Stimulated activated CD8-positive, alpha-beta memory T cell treated with anti-CD3 and anti-CD28 coated beads, Interleukin-4, amount 100 ng/mL, for 48 hours (primary cell): ENCODE data around the gene SIGLECL1.

Experiments used
- DNase-seq: peaks from one replicate; pipeline ENCODE4 v3.0.0-alpha.2; 2020

Gene SIGLECL1

DNA sequence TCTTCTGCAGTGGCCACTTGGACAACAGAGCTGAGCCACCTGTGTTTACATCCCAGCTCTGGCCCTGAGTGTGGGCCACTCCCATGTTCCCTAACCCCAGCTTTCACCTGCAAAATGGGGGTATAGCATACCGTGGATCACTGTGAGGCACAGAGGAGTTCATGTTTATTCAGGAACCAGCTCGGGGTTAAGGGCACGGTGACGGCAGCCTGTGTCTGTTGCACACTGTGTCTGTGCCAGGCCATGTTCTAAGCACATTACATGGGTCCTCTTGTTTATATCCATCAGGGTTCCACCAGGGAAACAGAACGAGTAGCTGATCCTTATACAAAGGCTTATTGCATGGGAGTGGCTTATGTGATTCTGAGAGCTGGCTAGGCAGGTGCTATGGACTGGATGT, 46.5 kb downstream of the SIGLECL1 start:
- no peak for DNase-seq

DNA sequence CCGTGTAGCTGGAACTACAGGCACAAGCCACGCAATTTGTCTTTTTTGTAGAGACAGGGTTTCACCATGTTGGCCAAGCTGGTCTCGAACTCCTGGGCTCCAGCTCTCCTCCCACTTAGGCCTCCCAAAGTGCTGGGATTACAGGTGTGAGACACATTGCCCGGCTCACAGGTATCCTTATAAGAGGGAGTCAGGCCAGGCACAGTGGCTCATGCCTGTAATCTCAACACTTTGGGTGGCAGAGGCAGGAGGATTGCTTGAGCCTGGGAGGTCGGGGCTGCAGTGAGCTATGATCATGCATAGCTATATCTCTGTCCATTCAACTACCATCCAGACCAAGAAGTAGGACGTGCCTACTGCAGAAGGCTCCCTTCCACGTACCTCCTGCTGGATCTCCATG, 50.4 kb downstream of the SIGLECL1 start:
- DNase-seq: no peak

DNA sequence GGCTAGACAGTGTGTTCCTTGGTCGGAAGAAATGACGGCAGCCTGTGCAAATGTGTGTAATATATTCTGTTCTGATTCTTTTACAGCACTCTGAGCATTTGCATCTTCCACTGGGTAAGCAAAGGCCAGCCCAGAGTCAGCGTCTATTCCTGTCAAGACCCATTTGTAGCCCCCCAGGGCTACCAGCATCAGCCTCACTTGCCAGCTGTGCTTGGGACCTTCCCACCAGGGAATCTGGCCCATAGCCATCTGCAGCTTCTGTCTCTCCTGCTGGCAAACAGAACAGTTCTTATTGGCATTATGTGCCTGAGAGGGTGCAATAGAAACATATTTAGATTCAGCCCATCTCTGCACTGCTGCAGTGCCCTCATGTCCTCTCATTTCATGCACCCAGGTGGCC, 54.6 kb downstream of the SIGLECL1 start:
- DNase-seq: no peak

DNA sequence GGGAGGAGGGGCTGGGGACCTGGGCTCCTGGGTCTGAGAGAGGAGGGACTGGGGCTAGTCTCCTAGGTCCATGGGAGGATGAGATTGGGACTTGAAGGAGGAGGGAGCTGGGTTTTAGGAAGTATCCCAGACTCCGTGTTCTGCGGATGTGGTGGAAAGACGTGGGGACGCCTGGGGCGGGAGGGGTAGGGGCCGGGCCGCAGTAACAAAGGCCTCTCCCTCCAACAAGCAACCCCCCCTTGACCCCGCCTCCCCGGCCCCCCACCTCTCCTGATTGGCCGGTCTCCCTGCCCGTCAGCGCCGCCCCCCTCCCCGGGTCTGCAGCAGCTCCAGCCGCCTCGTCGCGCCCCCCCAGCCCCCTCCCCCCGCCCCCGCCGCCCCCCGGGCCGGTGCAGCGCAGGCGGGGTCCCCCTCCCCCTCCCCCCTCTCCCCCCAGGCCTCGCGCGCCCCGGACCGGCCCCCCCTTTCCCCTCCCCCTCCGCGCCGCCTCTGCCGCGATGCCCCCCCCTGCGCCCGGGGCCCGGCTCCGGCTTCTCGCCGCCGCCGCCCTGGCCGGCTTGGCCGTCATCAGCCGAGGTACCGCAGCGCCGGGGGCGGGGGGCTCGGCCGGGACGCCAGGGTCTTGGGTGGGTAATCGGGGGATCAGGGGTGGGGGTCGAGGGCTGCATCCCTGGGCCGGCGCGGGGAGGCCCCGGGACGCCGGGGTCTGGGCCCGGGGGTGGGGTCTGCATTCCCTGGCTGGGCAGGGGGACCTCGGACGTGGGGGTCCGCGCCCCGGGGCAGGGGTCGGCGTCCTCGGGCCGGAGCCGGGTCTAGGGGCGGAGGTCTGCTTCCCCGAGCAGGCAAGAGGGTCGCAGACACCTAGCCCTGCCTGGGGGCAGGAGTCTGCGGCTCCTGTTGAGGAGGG, 60.7 kb downstream of the SIGLECL1 start, which contains the start of gene IGLON5:
Gene IGLON5, plus strand, starts transcription at position 294 of the 907 bp plus-strand sequence. Its CDS starts 204 bp downstream, at position 498.
- no peak for DNase-seq

DNA sequence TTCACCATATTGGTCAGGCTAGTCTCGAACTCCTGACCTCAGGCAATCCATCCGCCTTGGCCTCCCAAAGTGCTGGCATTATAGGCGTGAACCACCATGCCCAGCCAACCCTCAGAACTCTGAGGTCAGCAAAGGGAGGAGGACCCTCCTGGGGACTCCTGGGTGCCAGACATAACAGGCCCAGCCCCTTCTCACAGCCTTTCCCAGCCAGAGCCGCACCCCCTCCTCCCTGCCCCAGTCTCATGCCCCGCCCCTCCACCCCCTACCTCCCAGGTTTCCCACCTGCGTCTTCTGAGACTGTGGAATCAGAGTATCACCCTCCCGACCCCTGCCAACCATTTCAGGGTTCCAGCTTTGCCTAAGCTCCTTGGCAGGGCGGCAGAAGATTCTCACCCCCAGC, 65.8 kb downstream of the SIGLECL1 start:
- DNase-seq: no peak

DNA sequence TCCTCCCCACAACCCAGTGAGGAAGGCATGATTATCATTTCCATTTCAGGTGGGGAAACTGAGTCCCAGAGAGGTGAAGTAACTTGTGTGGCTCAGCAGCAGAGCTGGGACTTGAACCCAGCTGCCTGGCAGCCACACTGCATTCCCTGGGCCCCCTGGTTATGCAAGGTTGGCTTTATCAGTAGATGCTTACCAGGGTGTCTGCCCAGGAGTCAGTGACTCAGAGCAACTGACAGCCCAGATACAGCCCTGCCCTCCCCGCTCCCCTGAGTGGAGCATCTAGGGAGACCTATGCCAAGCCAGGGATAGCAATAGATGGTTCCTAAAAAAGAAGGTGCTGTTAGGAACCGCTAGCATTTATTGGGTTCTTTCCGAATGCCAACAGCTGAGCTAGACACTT, 66.5 kb downstream of the SIGLECL1 start:
- no peak for DNase-seq

DNA sequence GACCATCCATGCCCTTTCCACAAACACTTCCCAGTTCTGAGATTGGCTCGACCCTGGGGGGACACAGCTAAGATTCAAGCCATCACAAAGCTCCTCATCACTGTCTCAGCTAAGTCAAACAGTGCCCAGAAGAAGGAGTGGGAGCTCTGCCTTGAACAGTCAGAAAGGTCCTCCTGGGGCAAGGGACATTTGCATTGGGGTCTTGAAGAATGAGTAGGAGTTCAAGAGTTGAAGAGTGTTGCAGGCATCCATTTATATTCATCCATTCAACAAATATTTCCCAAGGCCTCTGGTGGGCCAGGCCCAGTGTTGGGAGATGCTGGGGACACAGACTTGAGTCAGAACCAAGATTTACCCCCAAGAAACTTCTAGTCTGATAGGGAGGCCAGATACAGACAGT, 67.1 kb downstream of the SIGLECL1 start:
- no peak for DNase-seq
